Neural cell (in vitro differentiated cells): ENCODE data around the gene NCBP2L. TPM values are rescaled to one million over a fixed set of nuclear protein-coding genes. Genes with fewer than 3 reads are reported as not detected.

Experiments used
- H2AFZ ChIP-seq: fragments of 200-600, 300-800 bp; sonication (generic), shearing (Covaris generic); 2 replicates; pipeline ENCODE4 v1.6.0; 2014; ENCODE audit warnings: low read depth, mild to moderate bottlenecking, antibody characterized with exemption, low read length, moderate library complexity
- H3F3A ChIP-seq: fragments of 200-600 bp; shearing (Covaris generic); 2 replicates; pipeline ENCODE4 v1.6.1; 2016; ENCODE audit warnings: mild to moderate bottlenecking, moderate library complexity, mixed read lengths, antibody characterized with exemption, low read length; ENCODE audit not compliant: insufficient read depth, poor library complexity, severe bottlenecking
- H3K27ac ChIP-seq: fragments of 200-600, 300-800 bp; sonication (generic), shearing (Covaris generic); 2 replicates; pipeline ENCODE4 v1.5.1; 2014; ENCODE audit warnings: mild to moderate bottlenecking, low read length, moderate library complexity
- H3K27me3 ChIP-seq: fragments of 300-800, 200-600 bp; sonication (generic), shearing (Covaris generic); 2 replicates; pipeline ENCODE4 v1.6.0; 2014; ENCODE audit warnings: mild to moderate bottlenecking, low read depth, low read length, moderate library complexity; ENCODE audit not compliant: insufficient read depth
- H3K36me3 ChIP-seq: fragments of 300-800, 200-600 bp; sonication (generic), shearing (Covaris generic); 2 replicates; pipeline ENCODE4 v1.5.1; 2014; ENCODE audit warnings: mild to moderate bottlenecking, antibody characterized with exemption, low read length, moderate library complexity; ENCODE audit not compliant: insufficient read depth
- H3K4me2 ChIP-seq: fragments of 300-800, 200-600 bp; sonication (generic), shearing (Covaris generic); 2 replicates; pipeline ENCODE4 v1.6.0; 2014; ENCODE audit warnings: mild to moderate bottlenecking, low read length
- H3K4me3 ChIP-seq: fragments of 300-800, 200-600 bp; sonication (generic), shearing (Covaris generic); 2 replicates; pipeline ENCODE4 v1.5.1; 2014; ENCODE audit warnings: mild to moderate bottlenecking, low read length, moderate library complexity
- H3K79me2 ChIP-seq: fragments of 200-600 bp; shearing (Covaris generic); replicated peaks from 2 replicates; pipeline ENCODE4 v1.6.0; 2014; ENCODE audit warnings: mild to moderate bottlenecking, low read length, moderate library complexity; ENCODE audit not compliant: insufficient read depth
- H3K9ac ChIP-seq: fragments of 300-800, 200-600 bp; sonication (generic), shearing (Covaris generic); 2 replicates; pipeline ENCODE4 v1.6.1; 2016; ENCODE audit warnings: mild to moderate bottlenecking, low read length, mixed read lengths
- H3K9me2 ChIP-seq: fragments of 200-600 bp; shearing (Covaris generic); 2 replicates; pipeline ENCODE4 v1.6.1; 2016; ENCODE audit warnings: mild to moderate bottlenecking, low read length, mixed read lengths; ENCODE audit not compliant: insufficient read depth
- H3K9me3 ChIP-seq: fragments of 200-600, 300-800 bp; sonication (generic), shearing (Covaris generic); 2 replicates; pipeline ENCODE4 v1.6.1; 2016; ENCODE audit warnings: mild to moderate bottlenecking, mixed run types, low read length, moderate library complexity, mixed read lengths
- H4K20me1 ChIP-seq: fragments of 200-600 bp; shearing (Covaris generic); 2 replicates; pipeline ENCODE4 v1.6.1; 2016; ENCODE audit warnings: mild to moderate bottlenecking, mixed run types; ENCODE audit not compliant: insufficient read depth
- EP300 ChIP-seq: fragments of 450-650 bp; conservative IDR thresholded peaks from 2 replicates; pipeline ENCODE4 v1.6.1; 2014; ENCODE audit warnings: antibody characterized with exemption, mild to moderate bottlenecking, moderate library complexity; ENCODE audit not compliant: poor library complexity, severe bottlenecking
- EZH2 ChIP-seq: fragments of 200-600, 300-800 bp; shearing (Covaris generic), sonication (generic); IDR thresholded peaks from 2 replicates; pipeline ENCODE4 v1.6.1; 2014; ENCODE audit warnings: antibody characterized with exemption, low read length, borderline replicate concordance, mild to moderate bottlenecking; ENCODE audit not compliant: insufficient read depth, poor library complexity, severe bottlenecking
- MXI1 ChIP-seq: fragments of 450-650 bp; conservative IDR thresholded peaks from 2 replicates; pipeline ENCODE4 v1.6.1; 2014; ENCODE audit warnings: antibody characterized with exemption, mild to moderate bottlenecking; ENCODE audit not compliant: poor library complexity, severe bottlenecking
- POLR2AphosphoS5 ChIP-seq: IDR thresholded peaks from 2 replicates; pipeline ENCODE4 v1.6.1; 2012
- RAD21 ChIP-seq: fragments of 450-650 bp; conservative IDR thresholded peaks from 2 replicates; pipeline ENCODE4 v1.6.1; 2014; ENCODE audit warnings: antibody characterized with exemption, mild to moderate bottlenecking, moderate library complexity
- SMC3 ChIP-seq: fragments of 450-650 bp; conservative IDR thresholded peaks from 2 replicates; pipeline ENCODE4 v1.6.1; 2014; ENCODE audit warnings: antibody characterized with exemption, mild to moderate bottlenecking, moderate library complexity; ENCODE audit not compliant: poor library complexity
- TAF1 ChIP-seq: IDR thresholded peaks from 2 replicates; pipeline ENCODE4 v1.6.1; 2012; ENCODE audit warnings: low read depth
- polyA plus RNA-seq: library from polyadenylated mRNA; depleted of rRNA; stranded (reverse); fragments of >200 nt; gene quantifications from 2 replicates; pipeline ENCODE4 v1.2.3, GENCODE V29; 2014
- TF ChIP-seq, protein P1 (sequence below): IDR thresholded peaks from 2 replicates; pipeline ENCODE4 v1.6.1; 2012; ENCODE audit warnings: borderline replicate concordance
- TF ChIP-seq, protein P2 (sequence below): fragments of 450-650 bp; IDR thresholded peaks from 2 replicates; pipeline ENCODE4 v1.5.1; 2014; ENCODE audit warnings: antibody characterized with exemption, mild to moderate bottlenecking, moderate library complexity; ENCODE audit not compliant: poor library complexity, severe bottlenecking

NCBP2L gene
- polyA plus RNA-seq, 1 donor from 2014 or later, result not detected

DNA sequence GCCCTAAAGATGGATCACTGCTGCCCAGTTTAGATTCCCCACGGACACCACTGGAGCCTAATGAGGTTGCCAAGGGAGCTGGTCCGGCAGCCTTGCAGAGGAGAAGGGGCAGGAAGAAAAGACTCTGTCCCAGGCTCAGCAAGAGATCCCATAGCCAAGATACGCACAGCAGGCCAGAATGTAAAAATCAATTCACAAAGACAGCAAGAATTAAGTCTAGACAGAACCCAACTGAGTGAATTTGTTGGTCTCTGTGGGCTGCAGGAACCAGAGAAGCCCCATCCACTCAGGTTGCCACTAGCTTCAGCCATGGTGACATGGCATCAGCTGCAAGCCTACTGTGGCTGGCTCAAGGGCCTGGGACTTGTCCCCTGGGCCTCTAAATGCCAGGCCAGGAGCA is 24.8 kb upstream of the NCBP2L start:
- H3K4me3 ChIP-seq, result no peak overlapping the region
- H3K9me2 ChIP-seq, result no peaks in the 10 kb centered on the region
- H3K4me2 ChIP-seq, result no peak overlapping the region
- no peaks in the 10 kb centered on the region for H4K20me1 ChIP-seq
- no peak overlapping the region for H2AFZ ChIP-seq
- H3K27ac ChIP-seq, result no peak overlapping the region
- no peaks in the 10 kb centered on the region for H3K9me3 ChIP-seq
- no peaks in the 10 kb centered on the region for H3F3A ChIP-seq
- TF ChIP-seq SMC3 (no peak), MXI1 (no peak), EP300 (no peak)
- no peaks in the 10 kb centered on the region for H3K79me2 ChIP-seq
- no peaks in the 10 kb centered on the region for H3K36me3 ChIP-seq
- peaks cover 3% of the 10 kb centered on the region for H3K27me3 ChIP-seq
- no peak overlapping the region for H3K9ac ChIP-seq

DNA sequence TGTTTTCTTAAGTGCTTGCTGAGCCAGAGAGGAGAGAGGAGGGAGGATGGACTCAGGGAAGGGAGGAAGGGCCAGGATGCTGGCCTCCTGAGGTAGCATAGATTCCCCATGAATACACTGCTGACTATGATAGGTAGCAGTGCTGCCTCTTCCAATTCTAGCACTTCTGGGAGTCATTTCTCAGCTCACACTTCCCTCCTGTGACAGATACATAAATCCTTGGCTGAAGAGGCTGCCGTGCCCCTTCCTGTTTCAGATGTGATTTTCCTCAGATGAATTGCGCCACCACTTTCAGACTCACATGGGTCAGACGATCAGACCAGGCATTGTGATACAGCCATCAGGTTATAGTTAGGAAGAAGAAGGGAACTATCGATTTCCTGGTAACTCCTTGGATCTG is 24.3 kb upstream of the NCBP2L start:
- no peaks in the 10 kb centered on the region for H3K79me2 ChIP-seq
- H3K4me3 ChIP-seq, result no peak overlapping the region
- H3K9ac ChIP-seq, result no peak overlapping the region
- no peaks in the 10 kb centered on the region for H3K9me2 ChIP-seq
- no peaks in the 10 kb centered on the region for H3F3A ChIP-seq
- peaks cover 3% of the 10 kb centered on the region for H3K27me3 ChIP-seq
- H3K4me2 ChIP-seq, result no peak overlapping the region
- H3K36me3 ChIP-seq, result no peaks in the 10 kb centered on the region
- H3K9me3 ChIP-seq, result no peaks in the 10 kb centered on the region
- H4K20me1 ChIP-seq, result no peaks in the 10 kb centered on the region
- no peak overlapping the region for H3K27ac ChIP-seq
- TF ChIP-seq EP300 (no peak), POLR2AphosphoS5 (no peak), SMC3 (no peak), MXI1 (no peak), RAD21 (no peak), TAF1 (no peak), EZH2 (no peak)
- TF ChIP-seq, protein P1, sequence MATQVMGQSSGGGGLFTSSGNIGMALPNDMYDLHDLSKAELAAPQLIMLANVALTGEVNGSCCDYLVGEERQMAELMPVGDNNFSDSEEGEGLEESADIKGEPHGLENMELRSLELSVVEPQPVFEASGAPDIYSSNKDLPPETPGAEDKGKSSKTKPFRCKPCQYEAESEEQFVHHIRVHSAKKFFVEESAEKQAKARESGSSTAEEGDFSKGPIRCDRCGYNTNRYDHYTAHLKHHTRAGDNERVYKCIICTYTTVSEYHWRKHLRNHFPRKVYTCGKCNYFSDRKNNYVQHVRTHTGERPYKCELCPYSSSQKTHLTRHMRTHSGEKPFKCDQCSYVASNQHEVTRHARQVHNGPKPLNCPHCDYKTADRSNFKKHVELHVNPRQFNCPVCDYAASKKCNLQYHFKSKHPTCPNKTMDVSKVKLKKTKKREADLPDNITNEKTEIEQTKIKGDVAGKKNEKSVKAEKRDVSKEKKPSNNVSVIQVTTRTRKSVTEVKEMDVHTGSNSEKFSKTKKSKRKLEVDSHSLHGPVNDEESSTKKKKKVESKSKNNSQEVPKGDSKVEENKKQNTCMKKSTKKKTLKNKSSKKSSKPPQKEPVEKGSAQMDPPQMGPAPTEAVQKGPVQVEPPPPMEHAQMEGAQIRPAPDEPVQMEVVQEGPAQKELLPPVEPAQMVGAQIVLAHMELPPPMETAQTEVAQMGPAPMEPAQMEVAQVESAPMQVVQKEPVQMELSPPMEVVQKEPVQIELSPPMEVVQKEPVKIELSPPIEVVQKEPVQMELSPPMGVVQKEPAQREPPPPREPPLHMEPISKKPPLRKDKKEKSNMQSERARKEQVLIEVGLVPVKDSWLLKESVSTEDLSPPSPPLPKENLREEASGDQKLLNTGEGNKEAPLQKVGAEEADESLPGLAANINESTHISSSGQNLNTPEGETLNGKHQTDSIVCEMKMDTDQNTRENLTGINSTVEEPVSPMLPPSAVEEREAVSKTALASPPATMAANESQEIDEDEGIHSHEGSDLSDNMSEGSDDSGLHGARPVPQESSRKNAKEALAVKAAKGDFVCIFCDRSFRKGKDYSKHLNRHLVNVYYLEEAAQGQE, result no peak
- TF ChIP-seq, protein P2, sequence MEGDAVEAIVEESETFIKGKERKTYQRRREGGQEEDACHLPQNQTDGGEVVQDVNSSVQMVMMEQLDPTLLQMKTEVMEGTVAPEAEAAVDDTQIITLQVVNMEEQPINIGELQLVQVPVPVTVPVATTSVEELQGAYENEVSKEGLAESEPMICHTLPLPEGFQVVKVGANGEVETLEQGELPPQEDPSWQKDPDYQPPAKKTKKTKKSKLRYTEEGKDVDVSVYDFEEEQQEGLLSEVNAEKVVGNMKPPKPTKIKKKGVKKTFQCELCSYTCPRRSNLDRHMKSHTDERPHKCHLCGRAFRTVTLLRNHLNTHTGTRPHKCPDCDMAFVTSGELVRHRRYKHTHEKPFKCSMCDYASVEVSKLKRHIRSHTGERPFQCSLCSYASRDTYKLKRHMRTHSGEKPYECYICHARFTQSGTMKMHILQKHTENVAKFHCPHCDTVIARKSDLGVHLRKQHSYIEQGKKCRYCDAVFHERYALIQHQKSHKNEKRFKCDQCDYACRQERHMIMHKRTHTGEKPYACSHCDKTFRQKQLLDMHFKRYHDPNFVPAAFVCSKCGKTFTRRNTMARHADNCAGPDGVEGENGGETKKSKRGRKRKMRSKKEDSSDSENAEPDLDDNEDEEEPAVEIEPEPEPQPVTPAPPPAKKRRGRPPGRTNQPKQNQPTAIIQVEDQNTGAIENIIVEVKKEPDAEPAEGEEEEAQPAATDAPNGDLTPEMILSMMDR, result no peak
- no peak overlapping the region for H2AFZ ChIP-seq

DNA sequence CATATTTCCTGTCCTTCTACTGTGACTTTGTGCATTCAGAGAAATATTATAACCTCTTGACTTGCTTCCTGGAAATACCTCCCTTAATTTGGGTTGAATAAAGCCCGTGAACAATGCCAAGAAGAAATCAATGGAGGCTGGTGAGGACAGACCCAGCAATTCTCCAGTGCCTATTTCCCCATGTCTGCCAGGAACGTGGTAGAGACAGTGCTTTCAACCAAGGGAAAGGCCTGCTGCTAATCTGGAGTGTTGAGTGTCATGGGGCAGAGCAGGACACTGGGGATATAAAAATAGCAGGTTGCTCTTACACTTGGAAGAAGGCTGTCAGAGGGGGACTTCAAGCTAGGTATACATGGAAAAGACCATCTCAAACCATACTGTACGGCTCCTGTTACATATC is 21.8 kb upstream of the NCBP2L start:
- H3K9me2 ChIP-seq, result no peaks in the 10 kb centered on the region
- H2AFZ ChIP-seq, result no peak overlapping the region
- H3K4me3 ChIP-seq, result no peak overlapping the region
- no peaks in the 10 kb centered on the region for H3F3A ChIP-seq
- no peak overlapping the region for H3K9ac ChIP-seq
- H3K27me3 ChIP-seq, result no peaks in the 10 kb centered on the region
- H3K36me3 ChIP-seq, result no peaks in the 10 kb centered on the region
- TF ChIP-seq RAD21, result no peak
- TF ChIP-seq EP300, result no peak
- TF ChIP-seq, protein P1, result no peak
- no peak for TF ChIP-seq MXI1
- TF ChIP-seq, protein P2, result no peak
- TF ChIP-seq SMC3, result no peak
- no peak for TF ChIP-seq TAF1
- TF ChIP-seq POLR2AphosphoS5, result no peak
- H3K9me3 ChIP-seq, result no peaks in the 10 kb centered on the region
- H3K4me2 ChIP-seq, result no peak overlapping the region
- no peaks in the 10 kb centered on the region for H3K79me2 ChIP-seq
- H3K27ac ChIP-seq, result no peak overlapping the region
- H4K20me1 ChIP-seq, result no peaks in the 10 kb centered on the region
